GM18520 (cell line): ENCODE measurements around the gene PES1.
"Not testable (repeated sequence)": the region's sequence is repeated elsewhere in the genome, so short reads cannot be mapped to it uniquely, and the experiment has no call there.

ENCODE experiments used
- ATAC-seq: cut with Tn5 transposase; IDR thresholded peaks from one replicate; pipeline ENCODE4 v1.9.1; 2021; ENCODE audit not compliant: unreplicated experiment

The PES1 gene

DNA sequence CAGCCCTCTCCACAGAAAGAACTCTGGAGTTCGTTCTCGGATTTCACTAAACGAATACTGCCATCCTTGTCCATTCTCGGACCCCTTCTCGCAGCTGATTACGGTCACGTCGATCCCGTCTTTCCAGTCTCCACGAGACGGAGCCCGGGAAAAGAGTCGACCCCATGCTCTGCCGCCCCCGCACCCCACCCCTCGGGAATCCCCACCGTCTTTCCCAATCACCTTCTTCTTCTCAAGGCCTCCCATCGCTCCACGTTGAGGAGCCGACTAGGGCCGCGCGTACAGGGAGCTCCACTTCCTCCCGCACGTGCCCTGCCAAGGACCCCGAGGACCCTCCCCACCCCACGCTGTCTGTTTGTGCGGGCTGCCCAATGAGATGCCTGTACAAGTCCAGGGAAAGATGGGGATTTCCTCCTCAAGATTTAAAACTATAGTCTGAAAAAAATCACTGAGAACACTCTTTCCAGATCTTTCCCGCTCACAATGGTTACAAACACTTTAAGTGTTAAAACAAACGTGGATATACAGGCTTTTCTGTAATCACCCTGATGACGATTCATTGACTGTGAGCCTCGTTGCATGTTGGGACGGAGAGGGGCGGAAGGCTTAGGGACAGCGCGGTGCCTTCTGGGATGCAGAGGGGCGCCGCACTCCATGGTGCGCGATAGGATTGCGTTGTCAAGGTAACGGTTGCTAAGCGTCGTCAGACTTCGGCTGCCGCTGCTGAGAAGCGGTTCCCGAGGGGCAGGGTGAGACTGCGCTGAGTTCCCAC, at the start of gene PES1:
PES1 (minus strand) TSS at position 323 of the 772 bp plus-strand sequence; CDS start at position 246, 77 bp downstream.
- peak; percentile 90 for ATAC-seq

DNA sequence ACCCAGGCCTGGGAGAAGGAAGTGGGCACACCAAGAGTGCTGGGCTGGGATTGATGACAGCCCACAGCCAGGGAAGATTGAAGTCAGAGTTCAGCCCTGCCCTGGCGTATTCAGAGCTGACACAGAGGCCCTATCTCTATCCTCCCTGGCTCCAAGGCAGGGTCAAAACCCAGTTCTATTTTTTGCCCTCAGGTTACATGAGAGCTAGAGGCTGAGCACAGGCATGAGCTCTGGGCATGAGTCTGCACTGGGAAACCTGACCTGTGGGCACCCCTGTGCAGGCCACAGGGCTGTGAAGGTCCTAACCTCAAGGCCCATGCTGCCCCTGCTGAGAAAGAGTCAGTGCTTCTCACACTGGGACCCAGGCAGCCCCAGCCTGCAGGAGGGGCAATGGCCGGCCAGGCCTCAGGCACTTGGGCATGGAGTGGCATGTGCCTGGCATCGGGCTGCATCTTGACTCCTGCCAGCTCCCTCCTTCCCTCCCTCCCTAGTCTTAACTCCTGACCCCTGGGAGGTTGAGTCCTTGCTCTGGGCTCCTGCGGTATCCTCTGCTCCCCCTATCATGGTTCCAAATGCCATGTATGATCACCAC, 49.2 kb upstream of the PES1 start:
- ATAC-seq, result no peak

DNA sequence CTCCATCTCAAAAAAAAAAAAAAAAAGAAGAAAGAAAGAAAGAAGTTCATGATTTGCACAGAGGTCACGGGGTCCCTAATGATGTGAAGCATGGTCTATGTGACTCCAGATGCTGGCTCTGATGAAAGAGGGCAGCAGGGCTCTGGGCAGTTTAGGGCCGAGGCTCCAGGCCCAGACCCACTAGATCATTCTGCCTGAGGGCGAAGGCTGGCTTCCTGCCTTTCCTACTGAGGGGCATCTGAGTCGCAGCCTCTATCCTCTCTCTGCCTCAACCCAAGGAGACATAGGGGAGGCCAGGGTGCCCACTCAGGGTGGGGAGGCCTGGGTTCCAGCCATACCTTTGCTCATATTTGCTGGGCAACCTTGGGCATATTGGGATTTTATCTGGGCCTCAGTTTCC, 48.7 kb upstream of the PES1 start:
- no peak for ATAC-seq

DNA sequence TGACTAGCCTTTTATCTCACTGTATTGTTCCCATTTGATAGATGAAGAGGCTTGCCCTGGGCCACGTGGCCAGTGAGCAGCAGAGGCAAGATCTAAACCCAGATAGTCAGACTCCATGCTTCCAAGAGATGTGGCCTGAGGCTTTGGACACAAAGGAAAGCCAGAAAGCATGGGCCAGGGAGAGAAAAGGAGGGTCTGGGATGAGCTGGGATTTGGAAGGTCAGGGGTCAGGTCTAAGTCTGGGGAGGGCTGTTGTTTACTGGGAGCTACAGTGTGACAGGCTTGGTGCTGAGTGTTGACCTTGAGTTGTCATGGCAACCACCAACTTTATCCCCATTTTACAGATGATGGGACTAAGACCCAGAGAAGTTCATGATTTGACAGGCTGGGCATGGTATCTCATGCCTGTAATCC, 46.0 kb upstream of the PES1 start:
- no peak for ATAC-seq

DNA sequence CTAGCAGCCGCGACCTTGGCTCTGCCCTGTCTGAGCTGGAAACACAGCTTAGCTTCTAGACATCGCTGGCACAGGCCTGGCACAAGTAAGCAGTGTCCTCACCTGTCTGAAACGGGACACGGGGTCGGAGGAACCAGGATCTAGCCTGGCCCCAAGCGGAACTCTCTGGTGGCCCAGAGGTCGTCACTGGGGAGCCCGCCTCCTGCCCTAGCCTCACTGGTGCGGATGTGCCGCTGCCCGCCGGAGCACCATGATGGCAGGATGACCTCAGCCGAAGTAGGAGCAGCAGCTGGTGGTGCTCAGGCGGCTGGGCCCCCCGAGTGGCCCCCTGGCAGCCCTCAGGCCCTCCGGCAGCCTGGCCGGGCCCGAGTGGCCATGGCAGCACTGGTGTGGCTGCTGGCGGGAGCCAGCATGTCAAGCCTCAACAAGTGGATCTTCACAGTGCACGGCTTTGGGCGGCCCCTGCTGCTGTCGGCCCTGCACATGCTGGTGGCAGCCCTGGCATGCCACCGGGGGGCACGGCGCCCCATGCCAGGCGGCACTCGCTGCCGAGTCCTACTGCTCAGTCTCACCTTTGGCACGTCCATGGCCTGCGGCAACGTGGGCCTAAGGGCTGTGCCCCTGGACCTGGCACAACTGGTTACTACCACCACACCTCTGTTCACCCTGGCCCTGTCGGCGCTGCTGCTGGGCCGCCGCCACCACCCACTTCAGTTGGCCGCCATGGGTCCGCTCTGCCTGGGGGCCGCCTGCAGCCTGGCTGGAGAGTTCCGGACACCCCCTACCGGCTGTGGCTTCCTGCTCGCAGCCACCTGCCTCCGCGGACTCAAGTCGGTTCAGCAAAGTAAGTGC, 44.7 kb upstream of the PES1 start:
- no peak for ATAC-seq

DNA sequence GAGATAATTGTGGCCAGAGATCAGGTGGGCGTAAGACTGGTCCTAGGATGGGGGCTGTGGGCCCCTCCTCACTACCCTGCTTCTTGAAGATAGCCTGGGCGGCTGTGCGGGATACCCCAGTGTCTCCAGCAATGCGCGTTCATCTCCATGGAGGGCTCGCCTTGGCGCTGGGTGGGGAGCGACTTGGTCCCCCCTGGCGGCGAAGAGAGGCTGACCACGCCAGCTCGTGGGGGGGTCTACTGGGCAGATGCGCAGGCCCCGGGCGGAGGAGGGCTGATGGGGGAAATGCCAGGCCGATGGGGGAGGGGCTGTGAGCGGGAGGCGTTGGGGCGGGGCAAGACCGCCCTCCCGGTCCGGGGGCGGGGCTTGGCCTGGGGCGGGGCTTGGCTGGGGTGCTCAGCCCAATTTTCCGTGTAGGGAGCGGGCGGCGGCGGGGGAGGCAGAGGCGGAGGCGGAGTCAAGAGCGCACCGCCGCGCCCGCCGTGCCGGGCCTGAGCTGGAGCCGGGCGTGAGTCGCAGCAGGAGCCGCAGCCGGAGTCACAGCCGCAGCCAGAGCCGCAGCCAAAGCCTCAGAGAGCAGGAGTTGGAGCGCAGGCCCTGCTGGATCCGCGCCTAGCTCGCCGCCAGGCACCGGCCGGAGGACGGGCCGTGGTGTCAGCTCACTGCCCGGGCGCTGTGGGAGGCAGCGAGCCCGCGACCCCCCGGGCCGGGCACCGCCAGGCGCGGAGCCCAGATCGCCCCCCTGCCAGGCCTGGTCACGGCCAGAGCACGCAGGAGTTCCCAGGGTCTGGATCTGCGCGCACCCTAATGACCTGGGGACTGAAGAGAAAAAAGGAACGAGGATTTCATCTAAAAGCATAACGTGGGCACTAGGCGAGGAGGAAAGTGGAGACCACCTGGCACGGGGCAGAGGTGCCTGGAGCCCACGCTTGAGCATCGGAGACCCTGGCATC, 43.8 kb upstream of the PES1 start, which contains the start of gene SLC35E4:
SLC35E4 (plus strand) TSS at position 509 of the 953 bp plus-strand sequence. CDS start 670 bp downstream, outside the sequence.
- ATAC-seq, result peak; percentile 43

DNA sequence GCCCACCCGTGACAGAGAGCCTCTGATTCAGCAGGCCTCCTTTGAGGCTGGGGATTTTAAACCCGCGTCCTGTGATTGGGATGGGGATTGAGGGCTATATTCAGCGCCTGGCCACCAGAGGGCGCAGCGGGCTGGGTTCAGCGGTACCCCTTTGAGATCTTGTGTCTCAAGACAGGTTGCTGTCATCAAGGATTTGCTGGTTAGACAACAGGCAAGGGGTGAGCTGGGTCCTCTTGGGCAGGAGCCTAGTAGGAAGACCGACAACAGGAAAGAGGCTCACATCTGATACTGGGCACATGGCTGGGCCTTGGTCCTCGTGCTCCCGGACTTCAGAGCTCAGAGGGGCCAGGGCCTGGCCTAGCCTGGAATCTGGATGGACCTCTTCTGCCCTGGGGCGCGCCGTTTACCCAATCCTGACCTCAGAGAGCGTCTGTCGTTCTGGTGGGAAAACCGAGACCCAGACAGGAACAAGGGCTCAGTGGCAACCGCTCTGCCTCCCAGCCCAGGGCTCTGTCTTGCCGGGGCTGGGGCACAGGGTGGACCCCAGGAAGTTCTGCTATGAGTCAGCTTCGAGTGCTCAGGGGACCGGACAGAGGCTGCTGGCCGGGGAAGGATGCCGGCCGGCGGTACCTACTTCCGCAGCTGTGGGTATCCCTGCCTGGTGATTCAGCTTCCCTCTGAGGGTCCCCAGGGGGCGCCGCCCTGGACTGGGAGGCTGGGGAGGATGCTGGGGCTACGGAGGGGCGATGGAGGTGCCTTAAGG, 42.9 kb upstream of the PES1 start:
- peak; percentile 48 for ATAC-seq

DNA sequence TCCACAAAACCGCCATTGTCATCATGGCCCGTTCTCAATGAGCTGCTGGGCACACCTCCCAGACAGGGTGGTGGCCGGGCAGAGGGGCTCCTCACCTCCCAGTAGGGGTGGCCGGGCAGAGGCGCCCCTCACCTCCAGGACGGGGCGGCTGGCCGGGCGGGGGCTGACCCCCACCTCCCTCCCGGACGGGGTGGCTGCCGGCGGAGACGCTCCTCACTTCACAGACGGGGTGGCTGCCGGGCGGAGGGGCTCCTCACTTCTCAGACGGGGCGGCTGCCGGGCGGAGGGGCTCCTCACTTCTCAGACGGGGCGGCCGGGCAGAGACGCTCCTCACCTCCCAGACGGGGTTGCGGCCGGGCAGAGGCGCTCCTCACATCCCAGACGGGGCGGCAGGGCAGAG, 39.8 kb upstream of the PES1 start:
- not testable (repeated sequence) for ATAC-seq

DNA sequence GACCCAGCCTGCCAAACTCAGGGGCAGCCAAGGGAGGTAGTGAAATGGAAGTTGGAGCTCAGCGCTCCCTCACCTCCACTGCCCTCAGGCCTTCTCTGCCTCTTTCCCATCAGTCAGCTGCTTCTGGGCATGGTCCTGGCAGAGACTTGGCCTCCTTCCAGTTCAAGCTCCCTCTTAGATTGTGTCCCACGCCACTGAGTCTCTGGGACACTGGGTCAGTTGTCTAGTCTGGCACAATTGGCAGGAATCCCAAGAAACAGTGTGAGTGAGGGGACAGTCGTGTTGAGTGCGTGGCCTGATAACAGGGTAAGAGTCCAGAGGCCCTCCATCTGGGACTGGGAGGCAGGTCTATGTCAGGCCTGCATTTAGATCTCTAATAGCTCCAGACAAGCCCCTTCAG, 36.8 kb upstream of the PES1 start:
- no peak for ATAC-seq

DNA sequence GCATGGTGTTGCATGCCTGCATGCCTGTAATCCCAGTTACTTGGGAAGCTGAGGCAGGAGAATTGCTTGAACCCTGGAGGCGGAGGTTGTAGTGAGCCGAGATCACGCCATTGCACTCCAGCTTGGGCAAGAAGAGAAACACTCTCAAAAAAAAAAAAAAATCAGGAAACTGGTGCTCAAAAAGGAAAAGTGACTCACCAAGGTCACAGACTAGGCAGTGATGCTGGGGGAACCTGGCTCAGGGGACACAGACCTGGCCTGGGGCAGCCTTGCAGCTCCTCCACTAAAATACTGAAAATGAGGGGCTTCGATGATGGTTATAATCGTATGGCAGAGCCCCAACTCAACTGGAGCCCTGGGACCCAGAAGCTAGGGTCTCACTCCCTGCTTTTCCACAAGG, 35.8 kb upstream of the PES1 start:
- ATAC-seq, result no peak

DNA sequence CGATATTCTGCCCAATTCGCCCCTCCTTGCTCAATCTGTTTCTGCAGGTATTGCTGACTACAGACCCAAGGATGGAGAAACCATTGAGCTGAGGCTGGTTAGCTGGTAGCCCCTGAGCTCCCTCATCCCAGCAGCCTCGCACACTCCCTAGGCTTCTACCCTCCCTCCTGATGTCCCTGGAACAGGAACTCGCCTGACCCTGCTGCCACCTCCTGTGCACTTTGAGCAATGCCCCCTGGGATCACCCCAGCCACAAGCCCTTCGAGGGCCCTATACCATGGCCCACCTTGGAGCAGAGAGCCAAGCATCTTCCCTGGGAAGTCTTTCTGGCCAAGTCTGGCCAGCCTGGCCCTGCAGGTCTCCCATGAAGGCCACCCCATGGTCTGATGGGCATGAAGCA, 34.7 kb upstream of the PES1 start:
- ATAC-seq, result no peak

DNA sequence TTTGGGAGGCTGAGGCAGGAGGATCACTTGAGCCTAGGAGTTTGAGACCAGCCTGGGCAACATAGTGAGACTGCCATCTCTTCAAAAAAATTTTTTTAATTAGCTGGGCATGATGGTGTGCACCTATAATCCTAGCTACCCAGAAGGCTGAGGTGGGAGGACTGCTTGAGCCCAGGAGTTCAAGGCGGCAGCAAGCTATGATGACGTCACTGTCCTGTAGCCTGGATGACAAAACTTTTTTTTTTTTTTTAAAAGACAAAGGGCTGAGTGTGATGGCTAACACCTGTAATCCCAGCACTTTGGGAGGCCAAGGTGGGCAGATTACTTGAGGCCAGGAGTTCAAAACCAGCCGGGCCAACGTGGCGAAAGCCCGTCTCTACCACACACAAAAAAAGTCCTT, 28.2 kb upstream of the PES1 start:
- not testable (repeated sequence) for ATAC-seq

DNA sequence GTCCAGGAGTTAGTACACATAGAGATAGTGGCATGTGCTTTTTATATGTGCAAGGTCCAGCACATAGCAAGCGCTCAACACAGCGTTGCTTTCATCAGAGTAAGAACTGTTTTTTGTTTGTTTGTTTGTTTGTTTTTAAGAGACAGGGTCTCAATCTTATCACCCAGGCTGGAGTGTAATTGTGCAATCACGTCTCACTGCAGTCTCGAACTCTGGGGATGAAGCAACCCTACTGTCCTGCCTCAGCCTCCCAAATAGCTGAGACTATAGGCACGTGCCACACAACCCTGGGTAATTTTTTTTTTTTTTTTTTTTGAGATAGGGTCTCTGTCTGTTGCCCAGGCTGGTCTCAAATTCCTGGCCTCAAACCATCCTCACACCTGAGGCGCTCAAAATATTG, 26.1 kb upstream of the PES1 start:
- no peak for ATAC-seq

DNA sequence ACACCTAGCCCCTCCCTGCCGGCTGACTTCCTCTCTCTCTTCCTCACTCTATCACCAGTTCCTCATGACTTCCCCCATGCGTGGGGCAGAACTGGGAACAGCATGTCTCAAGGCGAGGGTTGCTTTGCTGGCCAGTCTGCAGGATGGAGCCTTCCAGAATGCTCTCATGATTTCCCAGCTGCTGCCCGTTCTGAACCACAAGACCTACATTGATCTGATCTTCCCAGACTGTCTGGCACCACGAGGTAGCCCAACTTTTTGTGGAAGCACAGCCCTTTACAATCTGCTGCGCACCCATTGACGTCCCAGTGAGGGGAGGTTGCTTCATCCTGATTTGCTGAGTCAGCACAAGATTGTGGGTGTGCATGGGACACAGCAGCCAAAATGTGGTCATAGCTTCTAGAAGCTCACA, 23.8 kb upstream of the PES1 start:
- no peak for ATAC-seq

DNA sequence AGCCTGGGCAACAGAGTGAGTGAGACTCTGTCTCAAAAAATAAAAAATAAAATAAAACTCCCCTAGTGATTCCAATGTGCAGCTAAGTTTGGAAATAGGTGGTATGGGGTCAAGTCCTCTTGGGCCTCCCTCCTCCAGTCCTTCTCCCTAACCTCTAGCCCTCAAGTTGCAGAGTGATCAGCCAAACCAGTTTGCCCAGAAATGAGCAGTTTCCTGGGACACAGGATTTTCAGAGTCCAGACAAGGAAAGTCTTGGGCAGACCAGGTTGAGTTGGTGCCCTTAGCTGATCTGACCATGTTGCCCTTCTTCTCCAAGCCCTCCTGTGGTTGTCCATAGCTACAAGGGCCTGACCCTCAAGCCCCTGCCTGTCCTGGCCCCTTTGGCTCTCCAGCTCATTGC, 23.2 kb upstream of the PES1 start:
- no peak for ATAC-seq

DNA sequence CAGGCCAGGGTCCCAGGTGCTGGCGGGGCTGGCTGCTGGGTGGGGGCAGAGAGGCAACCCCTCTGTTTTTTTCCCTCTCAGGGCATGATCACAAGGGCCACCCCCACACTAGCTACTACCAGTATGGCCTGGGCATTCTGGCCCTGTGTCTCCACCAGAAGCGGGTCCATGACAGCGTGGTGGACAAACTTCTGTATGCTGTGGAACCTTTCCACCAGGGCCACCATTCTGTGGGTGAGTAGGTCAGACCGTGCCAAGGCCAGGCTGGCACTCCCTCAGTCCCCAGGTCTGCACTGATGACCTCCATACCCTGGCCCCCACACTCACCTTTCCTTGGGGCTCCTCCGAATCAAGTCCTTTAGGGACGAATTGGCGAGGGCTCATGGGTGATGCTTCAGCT, 22.6 kb upstream of the PES1 start:
- ATAC-seq, result no peak

DNA sequence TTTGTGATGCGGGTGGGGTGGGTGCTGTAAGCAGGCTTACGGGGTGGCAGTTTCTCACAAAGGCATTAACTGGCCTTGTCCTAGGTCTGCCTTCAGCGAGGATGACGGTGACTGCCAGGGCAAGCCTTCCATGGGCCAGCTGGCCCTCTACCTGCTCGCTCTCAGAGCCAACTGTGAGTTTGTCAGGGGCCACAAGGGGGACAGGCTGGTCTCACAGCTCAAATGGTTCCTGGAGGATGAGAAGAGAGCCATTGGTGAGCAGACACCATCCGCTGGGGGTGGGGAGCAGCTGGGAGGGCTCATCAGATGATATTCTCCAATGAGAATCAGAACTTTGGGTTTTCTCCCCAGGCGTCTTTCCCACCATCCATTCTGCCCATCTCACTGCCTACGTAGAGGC, 21.1 kb upstream of the PES1 start:
- ATAC-seq, result no peak

DNA sequence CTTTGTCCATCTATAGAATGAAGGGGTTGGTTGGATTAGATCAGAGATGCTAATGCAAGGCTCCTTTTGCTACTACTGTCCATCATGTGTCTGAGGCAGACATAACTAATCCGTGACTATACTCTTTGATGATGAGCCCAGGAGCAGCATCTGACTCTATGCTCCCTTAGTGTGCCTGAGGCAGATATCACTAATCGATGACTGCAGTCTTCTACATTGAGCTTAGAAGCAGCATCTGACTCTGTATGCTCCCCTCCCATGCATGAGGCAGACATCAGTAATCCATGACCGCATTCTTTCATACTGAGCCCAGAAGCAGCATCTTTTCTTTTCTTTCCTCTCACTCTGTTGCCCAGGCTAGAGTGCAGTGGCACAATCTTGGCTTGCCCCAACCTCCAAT, 19.5 kb upstream of the PES1 start:
- ATAC-seq, result no peak

DNA sequence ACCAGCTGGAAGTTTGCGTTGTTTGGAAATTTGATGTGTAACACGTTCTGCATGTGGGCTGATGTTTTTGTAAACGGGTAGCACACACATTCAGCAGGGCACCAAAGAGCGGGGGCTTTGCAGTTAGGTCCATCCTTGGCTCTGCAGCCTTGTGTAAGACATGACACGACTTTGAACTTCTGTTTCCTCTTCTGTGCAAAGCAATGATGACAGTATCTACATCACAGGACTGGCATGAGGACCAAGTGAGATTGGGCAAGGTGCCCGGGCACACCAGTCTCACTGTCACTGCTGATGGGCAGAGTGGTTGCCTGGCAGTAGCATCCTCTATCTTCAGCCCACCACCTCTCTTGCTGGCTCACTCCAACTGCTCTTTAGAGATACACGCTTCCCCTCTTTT, 18.6 kb upstream of the PES1 start:
- no peak for ATAC-seq
